ENCODE results near the gene METTL4.

GRCh38 chr18:2587788-2588187 is 16.5 kb upstream of the METTL4 start:
- TF ChIP-seq, protein P1, sequence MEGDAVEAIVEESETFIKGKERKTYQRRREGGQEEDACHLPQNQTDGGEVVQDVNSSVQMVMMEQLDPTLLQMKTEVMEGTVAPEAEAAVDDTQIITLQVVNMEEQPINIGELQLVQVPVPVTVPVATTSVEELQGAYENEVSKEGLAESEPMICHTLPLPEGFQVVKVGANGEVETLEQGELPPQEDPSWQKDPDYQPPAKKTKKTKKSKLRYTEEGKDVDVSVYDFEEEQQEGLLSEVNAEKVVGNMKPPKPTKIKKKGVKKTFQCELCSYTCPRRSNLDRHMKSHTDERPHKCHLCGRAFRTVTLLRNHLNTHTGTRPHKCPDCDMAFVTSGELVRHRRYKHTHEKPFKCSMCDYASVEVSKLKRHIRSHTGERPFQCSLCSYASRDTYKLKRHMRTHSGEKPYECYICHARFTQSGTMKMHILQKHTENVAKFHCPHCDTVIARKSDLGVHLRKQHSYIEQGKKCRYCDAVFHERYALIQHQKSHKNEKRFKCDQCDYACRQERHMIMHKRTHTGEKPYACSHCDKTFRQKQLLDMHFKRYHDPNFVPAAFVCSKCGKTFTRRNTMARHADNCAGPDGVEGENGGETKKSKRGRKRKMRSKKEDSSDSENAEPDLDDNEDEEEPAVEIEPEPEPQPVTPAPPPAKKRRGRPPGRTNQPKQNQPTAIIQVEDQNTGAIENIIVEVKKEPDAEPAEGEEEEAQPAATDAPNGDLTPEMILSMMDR (IDR thresholded peaks at IDR 0.05; ENCODE audit: low read length) = no peak
- TF ChIP-seq EZH2phosphoT487 (IDR thresholded peaks at IDR 0.05; ENCODE audit: low read length) (no peak), EZH2 (optimal IDR thresholded peaks at IDR 0.05; ENCODE audit: low read depth, low read length) (no peak)
